Fibroblast of lung (primary cell): ENCODE data around the gene ZNF763. TPM values are rescaled to one million over a fixed set of nuclear protein-coding genes. Genes with fewer than 3 reads are reported as not detected.

ENCODE experiments used
- polyA plus RNA-seq, 2 donors: library from polyadenylated mRNA; depleted of rRNA in 1 of 2; stranded (reverse) in 1 of 2; unstranded in 1 of 2; fragments of >200 nt; gene quantifications; 2 replicates each; pipeline ENCODE4 v1.2.1, GENCODE V29; 2011 to 2012; ENCODE audit warnings: missing spikeins in 1 of 2
- total RNA-seq: library from RNA; depleted of rRNA; stranded (reverse); fragments of >200 nt; gene quantifications from 2 replicates; pipeline ENCODE4 v1.2.1, GENCODE V29; 2014

Gene ZNF763
- total and polyA plus RNA-seq, 2 donors (not counting 1 experiment from before 2014, with no cell fraction given) = 0.94 to 2.5 TPM

Other genes starting within 250 kb of the ZNF763 start
- 4.9 and 5.3 TPM in 2 replicates for gene ZNF823, start 226.1 kb upstream of the ZNF763 start, total RNA-seq
- 3.3 and 3.4 TPM in 2 replicates for gene ZNF823, start 226.1 kb upstream of the ZNF763 start, polyA plus RNA-seq
- 11.8 and 21.1 TPM in 2 replicates for gene ZNF441, start 198.0 kb upstream of the ZNF763 start, total RNA-seq
- gene ZNF441, start 198.0 kb upstream of the ZNF763 start, polyA plus RNA-seq = 3.2 and 5.4 TPM in 2 replicates
- 3.3 and 5.8 TPM in 2 replicates for gene ZNF491, start 166.5 kb upstream of the ZNF763 start, total RNA-seq
- gene ZNF491, start 166.5 kb upstream of the ZNF763 start, polyA plus RNA-seq = 1.2 and 1.7 TPM in 2 replicates
- 6.9 and 11.1 TPM in 2 replicates for gene ZNF440, start 150.8 kb upstream of the ZNF763 start, total RNA-seq
- gene ZNF440, start 150.8 kb upstream of the ZNF763 start, polyA plus RNA-seq = 3.7 and 4.6 TPM in 2 replicates
- gene ZNF439, start 116.3 kb upstream of the ZNF763 start, total RNA-seq = 4.9 and 9.4 TPM in 2 replicates
- 3.1 and 3.8 TPM in 2 replicates for gene ZNF439, start 116.3 kb upstream of the ZNF763 start, polyA plus RNA-seq
- gene ZNF69, start 77.3 kb upstream of the ZNF763 start, total RNA-seq = 2.8 and 7.1 TPM in 2 replicates
- 1.7 and 2.2 TPM in 2 replicates for gene ZNF69, start 77.3 kb upstream of the ZNF763 start, polyA plus RNA-seq
- 7.4 and 12.4 TPM in 2 replicates for gene ZNF700, start 39.9 kb upstream of the ZNF763 start, total RNA-seq
- 3.9 and 5.7 TPM in 2 replicates for gene ZNF700, start 39.9 kb upstream of the ZNF763 start, polyA plus RNA-seq
- 5.1 and 8.9 TPM in 2 replicates for gene ZNF433, start 70.6 kb downstream of the ZNF763 start, total RNA-seq
- 2.6 and 2.9 TPM in 2 replicates for gene ZNF433, start 70.6 kb downstream of the ZNF763 start, polyA plus RNA-seq
- gene ZNF878, start 87.9 kb downstream of the ZNF763 start, total RNA-seq = under 0.01 TPM in 1 of 2 replicates, not detected in the other
- gene ZNF878, start 87.9 kb downstream of the ZNF763 start, polyA plus RNA-seq = 0.07 and 0.16 TPM in 2 replicates
- 8.2 and 15.4 TPM in 2 replicates for gene ZNF844, start 99.7 kb downstream of the ZNF763 start, total RNA-seq
- 4.2 and 4.7 TPM in 2 replicates for gene ZNF844, start 99.7 kb downstream of the ZNF763 start, polyA plus RNA-seq
- 4.6 and 8.6 TPM in 2 replicates for gene ZNF20, start 175.3 kb downstream of the ZNF763 start, total RNA-seq
- 2.6 and 3.3 TPM in 2 replicates for gene ZNF20, start 175.3 kb downstream of the ZNF763 start, polyA plus RNA-seq
- 7.7 and 15.0 TPM in 2 replicates for gene ZNF625, start 191.7 kb downstream of the ZNF763 start, total RNA-seq
- 3.1 and 3.7 TPM in 2 replicates for gene ZNF625, start 191.7 kb downstream of the ZNF763 start, polyA plus RNA-seq
- 7.7 and 9.2 TPM in 2 replicates for gene ZNF136, start 198.1 kb downstream of the ZNF763 start, total RNA-seq
- 3.6 and 4.2 TPM in 2 replicates for gene ZNF136, start 198.1 kb downstream of the ZNF763 start, polyA plus RNA-seq